Measurements from ENCODE around the gene CLEC11A. TPM values are rescaled to one million over a fixed set of nuclear protein-coding genes. Genes with fewer than 3 reads are reported as not detected.

The CLEC11A gene
- total RNA-seq, 2 experiments from 2014 or later = 2.2 to 2.7 TPM

DNA sequence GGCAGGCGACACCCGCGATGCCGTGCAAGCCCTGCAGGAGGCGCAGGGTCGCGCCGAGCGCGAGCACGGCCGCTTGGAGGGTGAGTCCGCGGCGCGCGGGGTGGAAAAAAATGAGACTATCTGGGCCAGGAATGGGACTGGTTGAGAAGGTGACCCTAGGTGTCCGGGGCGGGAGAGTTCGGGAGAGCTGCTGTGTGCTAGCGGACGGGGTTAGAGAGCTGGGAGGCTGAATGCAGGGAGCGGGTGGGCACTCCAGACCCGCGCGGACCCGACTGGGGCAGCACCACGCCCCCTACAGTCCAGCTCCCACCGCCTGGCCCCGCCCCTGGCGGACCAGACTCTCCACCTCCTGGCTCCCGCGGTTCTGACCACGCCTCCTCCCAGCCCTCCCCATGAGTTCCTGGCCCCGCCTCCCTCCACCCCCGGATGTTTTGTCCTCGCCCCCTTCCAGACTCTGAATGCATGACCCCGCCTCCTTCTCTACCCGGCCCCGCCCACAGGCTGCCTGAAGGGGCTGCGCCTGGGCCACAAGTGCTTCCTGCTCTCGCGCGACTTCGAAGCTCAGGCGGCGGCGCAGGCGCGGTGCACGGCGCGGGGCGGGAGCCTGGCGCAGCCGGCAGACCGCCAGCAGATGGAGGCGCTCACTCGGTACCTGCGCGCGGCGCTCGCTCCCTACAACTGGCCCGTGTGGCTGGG lies 1.5 kb downstream of the CLEC11A start:
- Mint-ChIP-seq H3K9me3 (no peaks in the 10 kb centered on the region), H3K27me3 (peaks cover 42% of the 10 kb centered on the region), H3K36me3 (ENCODE audit: low read depth) (no peaks in the 10 kb centered on the region), H3K4me3 (peak overlapping the region; percentile 83), H3K4me1 (ENCODE audit: low read depth) (peaks cover 25% of the 10 kb centered on the region), H3K27ac (peak overlapping the region; percentile 84)
- DNase-seq (peak; percentile 99), ATAC-seq (peak; percentile 86)
- CTCF ChIA-PET = interaction anchor here (0.7 to 1.9 kb wide), 22 partner anchors 9 to 806 kb away, joined by 3 to 15 read pairs (median 4); no protein-coding TSS in a partner anchor
- TF ChIP-seq, protein P1, sequence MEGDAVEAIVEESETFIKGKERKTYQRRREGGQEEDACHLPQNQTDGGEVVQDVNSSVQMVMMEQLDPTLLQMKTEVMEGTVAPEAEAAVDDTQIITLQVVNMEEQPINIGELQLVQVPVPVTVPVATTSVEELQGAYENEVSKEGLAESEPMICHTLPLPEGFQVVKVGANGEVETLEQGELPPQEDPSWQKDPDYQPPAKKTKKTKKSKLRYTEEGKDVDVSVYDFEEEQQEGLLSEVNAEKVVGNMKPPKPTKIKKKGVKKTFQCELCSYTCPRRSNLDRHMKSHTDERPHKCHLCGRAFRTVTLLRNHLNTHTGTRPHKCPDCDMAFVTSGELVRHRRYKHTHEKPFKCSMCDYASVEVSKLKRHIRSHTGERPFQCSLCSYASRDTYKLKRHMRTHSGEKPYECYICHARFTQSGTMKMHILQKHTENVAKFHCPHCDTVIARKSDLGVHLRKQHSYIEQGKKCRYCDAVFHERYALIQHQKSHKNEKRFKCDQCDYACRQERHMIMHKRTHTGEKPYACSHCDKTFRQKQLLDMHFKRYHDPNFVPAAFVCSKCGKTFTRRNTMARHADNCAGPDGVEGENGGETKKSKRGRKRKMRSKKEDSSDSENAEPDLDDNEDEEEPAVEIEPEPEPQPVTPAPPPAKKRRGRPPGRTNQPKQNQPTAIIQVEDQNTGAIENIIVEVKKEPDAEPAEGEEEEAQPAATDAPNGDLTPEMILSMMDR (IDR thresholded peaks at IDR 0.05) = peak; percentile 85
- POLR2A ChIA-PET = interaction anchor here (0.6 to 1.4 kb wide), 7 partner anchors 9 to 200 kb away, joined by 3 to 7 read pairs (median 3); no protein-coding TSS in a partner anchor
- intact Hi-C loops (cut with micrococcal nuclease) = loop anchor here (5.0 kb wide), 1 partner anchor 58 kb away; no protein-coding TSS in a partner anchor

DNA sequence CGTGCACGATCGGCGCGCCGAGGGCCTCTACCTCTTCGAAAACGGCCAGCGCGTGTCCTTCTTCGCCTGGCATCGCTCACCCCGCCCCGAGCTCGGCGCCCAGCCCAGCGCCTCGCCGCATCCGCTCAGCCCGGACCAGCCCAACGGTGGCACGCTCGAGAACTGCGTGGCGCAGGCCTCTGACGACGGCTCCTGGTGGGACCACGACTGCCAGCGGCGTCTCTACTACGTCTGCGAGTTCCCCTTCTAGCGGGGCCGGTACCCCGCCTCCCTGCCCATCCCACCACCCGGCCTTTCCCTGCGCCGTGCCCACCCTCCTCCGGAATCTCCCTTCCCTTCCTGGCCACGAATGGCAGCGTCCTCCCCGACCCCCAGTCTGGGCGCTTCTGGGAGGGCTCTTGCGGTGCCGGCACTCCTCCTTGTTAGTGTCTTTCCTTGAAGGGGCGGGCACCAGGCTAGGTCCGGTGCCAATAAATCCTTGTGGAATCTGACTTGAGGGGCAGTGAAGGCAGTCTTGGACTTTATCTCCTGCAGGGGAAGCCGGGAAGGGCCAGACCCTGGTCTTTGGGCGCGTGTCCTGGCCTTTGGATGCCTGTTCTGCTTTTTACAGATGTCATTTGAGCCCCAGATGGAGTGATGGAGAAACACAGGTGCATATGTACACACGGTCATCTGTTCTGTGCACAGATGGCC lies 2.2 kb downstream of the CLEC11A start:
- Mint-ChIP-seq H3K36me3 (ENCODE audit: low read depth) (no peaks in the 10 kb centered on the region), H3K4me1 (ENCODE audit: low read depth) (peaks cover 25% of the 10 kb centered on the region), H3K4me3 (peak overlapping the region; percentile 83), H3K27me3 (peaks cover 37% of the 10 kb centered on the region), H3K27ac (peak overlapping the region; percentile 84), H3K9me3 (no peaks in the 10 kb centered on the region)
- DNase-seq (peak; percentile 78), ATAC-seq (peak; percentile 45)
- TF ChIP-seq, protein P1 (IDR thresholded peaks at IDR 0.05) = no peak
- ChIA-PET CTCF (interaction anchor here (0.7 to 1.9 kb wide), 18 partner anchors 9 to 807 kb away, joined by 3 to 15 read pairs (median 4); no protein-coding TSS in a partner anchor), POLR2A (interaction anchor here (0.7 to 1.4 kb wide), 3 partner anchors 55 to 80 kb away, joined by 3 to 7 read pairs (median 5); no protein-coding TSS in a partner anchor)
- intact Hi-C loops (cut with micrococcal nuclease) = no loop called here

DNA sequence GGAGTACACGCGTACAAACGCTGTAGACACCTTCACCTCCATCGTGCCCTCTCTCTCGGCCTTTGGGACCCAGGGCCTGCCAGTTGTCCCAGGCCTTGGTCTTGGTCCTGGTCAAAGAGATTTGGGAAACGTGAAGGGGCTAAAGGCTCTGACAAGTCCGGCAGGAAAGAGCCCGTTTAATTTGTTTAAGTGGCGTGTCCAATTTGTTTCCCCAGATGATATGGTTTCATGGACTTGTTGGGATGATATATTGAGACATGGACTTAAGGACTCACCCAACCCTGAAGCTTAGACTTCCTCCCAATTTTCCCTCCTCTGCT lies 2.7 kb downstream of the CLEC11A start:
- DNase-seq (no peak), ATAC-seq (no peak)
- H3K4me3 Mint-ChIP-seq = peak overlapping the region; percentile 83
- intact Hi-C loops (cut with micrococcal nuclease) = no loop called here
- ChIA-PET CTCF (no interaction called here), POLR2A (no interaction called here)
- H3K36me3 Mint-ChIP-seq (ENCODE audit: low read depth) = no peaks in the 10 kb centered on the region
- peaks cover 32% of the 10 kb centered on the region for H3K27me3 Mint-ChIP-seq
- TF ChIP-seq, protein P1 (IDR thresholded peaks at IDR 0.05) = no peak
- H3K27ac Mint-ChIP-seq = peak overlapping the region; percentile 84
- no peaks in the 10 kb centered on the region for H3K9me3 Mint-ChIP-seq
- H3K4me1 Mint-ChIP-seq (ENCODE audit: low read depth) = peaks cover 25% of the 10 kb centered on the region

DNA sequence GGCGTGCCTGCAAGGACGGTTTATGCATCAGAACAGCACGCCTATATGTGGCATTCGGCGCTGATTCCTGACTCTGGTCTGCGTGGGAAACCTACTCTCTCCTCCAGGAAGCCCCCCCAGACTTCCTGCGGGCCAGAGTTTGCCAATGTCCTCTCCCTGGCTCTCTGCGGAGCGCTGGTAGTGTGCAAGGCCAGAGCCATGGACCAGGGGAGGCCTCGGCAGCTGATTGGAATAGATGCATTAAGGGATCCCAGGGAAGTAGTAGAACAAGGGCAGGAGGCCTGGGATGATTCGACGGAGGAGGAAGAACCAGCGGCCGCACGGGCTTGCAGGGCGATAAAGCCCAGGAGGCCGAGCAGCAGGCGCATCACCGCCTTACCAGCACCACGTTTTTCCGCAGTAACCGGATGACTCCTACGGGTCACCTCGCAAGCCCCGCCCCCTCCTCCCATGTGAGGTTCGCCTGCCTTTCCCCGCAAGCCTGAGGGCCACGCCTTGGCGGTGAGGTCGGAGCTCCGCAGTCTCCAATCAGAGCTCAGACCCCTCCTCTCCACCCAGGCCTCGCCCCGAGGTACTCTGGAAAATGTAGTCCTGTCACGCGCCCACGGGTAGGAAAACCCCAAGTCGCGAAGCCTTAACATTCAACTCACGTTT lies 5.0 kb downstream of the CLEC11A start:
- DNase-seq (peak; percentile 96), ATAC-seq (peak; percentile 68)
- Mint-ChIP-seq H3K36me3 (ENCODE audit: low read depth) (no peaks in the 10 kb centered on the region), H3K4me3 (peak overlapping the region; percentile 70), H3K4me1 (ENCODE audit: low read depth) (peaks cover 25% of the 10 kb centered on the region), H3K27me3 (peaks cover 21% of the 10 kb centered on the region), H3K27ac (peak overlapping the region; percentile 81), H3K9me3 (no peaks in the 10 kb centered on the region)
- TF ChIP-seq, protein P1 (IDR thresholded peaks at IDR 0.05) = no peak
- ChIA-PET CTCF (interaction anchor here (0.9 kb wide), 1 partner anchor 194 kb away, joined by 3 read pairs; no protein-coding TSS in a partner anchor), POLR2A (no interaction called here)
- intact Hi-C loops (cut with micrococcal nuclease) = no loop called here

Measured in activated CD8-positive, alpha-beta T cell treated with anti-CD3 and anti-CD28 coated beads for 36 hours (primary cell).